Measurements from ENCODE around the gene DLX2. TPM values are rescaled to one million over a fixed set of nuclear protein-coding genes. Genes with fewer than 3 reads are reported as not detected.

The DLX2 gene
- total and polyA plus RNA-seq, 2 donors (not counting 3 experiments of a cell fraction or from before 2014, with no cell fraction given), result not detected

DNA sequence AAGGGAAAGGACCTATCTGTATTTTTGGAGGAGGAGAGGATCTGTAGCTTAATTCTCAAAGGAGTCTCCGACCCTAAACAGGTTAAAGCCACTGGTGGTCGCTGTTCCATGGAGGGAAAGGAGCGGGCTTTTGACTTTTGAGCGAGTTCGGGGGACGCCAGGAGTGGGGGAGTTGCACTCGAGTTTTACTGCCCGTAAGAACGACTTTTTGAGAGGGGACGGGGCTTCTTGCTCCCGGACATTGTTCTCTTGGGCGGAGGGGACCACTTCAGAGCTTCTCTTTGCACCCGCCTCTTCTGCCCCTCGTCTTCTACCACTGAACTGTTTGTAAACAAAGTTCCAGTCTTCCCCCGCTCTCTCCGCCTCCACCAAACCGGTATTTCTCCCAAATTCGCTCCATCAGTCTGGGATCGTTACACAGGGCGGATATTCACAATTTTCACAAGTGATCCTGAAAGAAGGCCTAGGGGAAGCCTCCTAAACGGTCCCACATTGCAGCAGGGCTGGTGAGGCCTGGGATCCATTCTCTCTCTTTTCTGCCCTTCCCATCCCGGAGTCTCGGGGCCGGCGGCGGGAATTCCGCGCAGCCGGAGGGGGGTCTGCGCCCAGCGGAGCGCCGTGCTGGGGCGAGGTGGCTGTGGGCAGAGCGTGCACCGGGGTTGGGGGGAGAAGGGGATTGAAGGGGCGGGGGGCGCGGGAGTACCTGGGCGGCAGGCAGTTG is 6.6 kb downstream of the DLX2 start:
- FAIRE-seq, result peak; percentile 31
- Histone ChIP-seq H3K9me1 (replicated peaks; ENCODE audit: control insufficient read depth, extremely low read depth, insufficient read depth, low read length) (no peaks in the 10 kb centered on the region), H3K36me3 (ENCODE audit: control insufficient read depth in 2 of 2, extremely low read depth in 1 of 2, insufficient read depth in 2 of 2, low read length in 2 of 2) (no peaks in the 10 kb centered on the region), H3K4me2 (ENCODE audit: insufficient read depth, low read length) (peak overlapping the region; percentile 67), H3K27me3 (ENCODE audit: control insufficient read depth in 2 of 2, insufficient read depth in 2 of 2, low read length in 2 of 2) (peaks cover 55 to 86% of the 10 kb centered on the region in 2 experiments), H3K27ac (ENCODE audit: insufficient read depth, low read depth, low read length) (no peak overlapping the region), H3K4me3 (replicated peaks in 1 of 3; ENCODE audit: insufficient read depth in 1 of 3, low read depth in 1 of 3, low read length in 3 of 3) (peak overlapping the region in 2 of 3 experiments; percentile 23 to 31), H3K9ac (replicated peaks; ENCODE audit: extremely low read depth, insufficient read depth, low read length) (no peak overlapping the region), H3K4me1 (ENCODE audit: control insufficient read depth, extremely low read depth, insufficient read depth, low read length) (peaks cover 31% of the 10 kb centered on the region), H3K9me3 (replicated peaks; ENCODE audit: control insufficient read depth, insufficient read depth, low read length) (no peaks in the 10 kb centered on the region), H4K20me1 (replicated peaks; ENCODE audit: control insufficient read depth, extremely low read depth, insufficient read depth, low read length) (no peaks in the 10 kb centered on the region), H3K79me2 (ENCODE audit: control insufficient read depth, insufficient read depth, low read length) (no peaks in the 10 kb centered on the region), H2AFZ (ENCODE audit: low read depth, low read length) (no peak overlapping the region)
- intact Hi-C loops (cut with micrococcal nuclease) (no loop called here), dilution Hi-C loops (cut with MboI; ENCODE audit: extremely low pct_ligation_motif_present, low sequenced_read_pairs) (no loop called here)
- ChIA-PET POLR2A (no interaction called here), CTCF (interaction anchor here (0.8 to 1.7 kb wide), 6 partner anchors 9 to 393 kb away, joined by 3 to 12 read pairs (median 4); partner anchors contain the start of gene DLX1)
- no TSS peak for BruUV-seq (replicated peaks)
- TF ChIP-seq MYC (IDR thresholded peaks at IDR 0.05; ENCODE audit: low read depth, low read length), result no peak
- TF ChIP-seq POLR2A (IDR thresholded peaks at IDR 0.05; ENCODE audit: low read depth, low read length), result no peak
- TF ChIP-seq, protein P1, sequence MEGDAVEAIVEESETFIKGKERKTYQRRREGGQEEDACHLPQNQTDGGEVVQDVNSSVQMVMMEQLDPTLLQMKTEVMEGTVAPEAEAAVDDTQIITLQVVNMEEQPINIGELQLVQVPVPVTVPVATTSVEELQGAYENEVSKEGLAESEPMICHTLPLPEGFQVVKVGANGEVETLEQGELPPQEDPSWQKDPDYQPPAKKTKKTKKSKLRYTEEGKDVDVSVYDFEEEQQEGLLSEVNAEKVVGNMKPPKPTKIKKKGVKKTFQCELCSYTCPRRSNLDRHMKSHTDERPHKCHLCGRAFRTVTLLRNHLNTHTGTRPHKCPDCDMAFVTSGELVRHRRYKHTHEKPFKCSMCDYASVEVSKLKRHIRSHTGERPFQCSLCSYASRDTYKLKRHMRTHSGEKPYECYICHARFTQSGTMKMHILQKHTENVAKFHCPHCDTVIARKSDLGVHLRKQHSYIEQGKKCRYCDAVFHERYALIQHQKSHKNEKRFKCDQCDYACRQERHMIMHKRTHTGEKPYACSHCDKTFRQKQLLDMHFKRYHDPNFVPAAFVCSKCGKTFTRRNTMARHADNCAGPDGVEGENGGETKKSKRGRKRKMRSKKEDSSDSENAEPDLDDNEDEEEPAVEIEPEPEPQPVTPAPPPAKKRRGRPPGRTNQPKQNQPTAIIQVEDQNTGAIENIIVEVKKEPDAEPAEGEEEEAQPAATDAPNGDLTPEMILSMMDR (IDR thresholded peaks at IDR 0.05; ENCODE audit: extremely low read depth in 1 of 2, insufficient read depth in 1 of 2, low read depth in 1 of 2, low read length in 2 of 2), result peak in 1 of 2 donors; percentile 20
- peak; percentile 19 for TF ChIP-seq EZH2 (IDR thresholded peaks at IDR 0.05; ENCODE audit: borderline replicate concordance, low read depth, low read length, severe bottlenecking)
- DNase-seq (ENCODE audit: low read depth, low spot score), result no peak
